ENCODE measurements around the gene DGKD.

The DGKD gene, protein sequence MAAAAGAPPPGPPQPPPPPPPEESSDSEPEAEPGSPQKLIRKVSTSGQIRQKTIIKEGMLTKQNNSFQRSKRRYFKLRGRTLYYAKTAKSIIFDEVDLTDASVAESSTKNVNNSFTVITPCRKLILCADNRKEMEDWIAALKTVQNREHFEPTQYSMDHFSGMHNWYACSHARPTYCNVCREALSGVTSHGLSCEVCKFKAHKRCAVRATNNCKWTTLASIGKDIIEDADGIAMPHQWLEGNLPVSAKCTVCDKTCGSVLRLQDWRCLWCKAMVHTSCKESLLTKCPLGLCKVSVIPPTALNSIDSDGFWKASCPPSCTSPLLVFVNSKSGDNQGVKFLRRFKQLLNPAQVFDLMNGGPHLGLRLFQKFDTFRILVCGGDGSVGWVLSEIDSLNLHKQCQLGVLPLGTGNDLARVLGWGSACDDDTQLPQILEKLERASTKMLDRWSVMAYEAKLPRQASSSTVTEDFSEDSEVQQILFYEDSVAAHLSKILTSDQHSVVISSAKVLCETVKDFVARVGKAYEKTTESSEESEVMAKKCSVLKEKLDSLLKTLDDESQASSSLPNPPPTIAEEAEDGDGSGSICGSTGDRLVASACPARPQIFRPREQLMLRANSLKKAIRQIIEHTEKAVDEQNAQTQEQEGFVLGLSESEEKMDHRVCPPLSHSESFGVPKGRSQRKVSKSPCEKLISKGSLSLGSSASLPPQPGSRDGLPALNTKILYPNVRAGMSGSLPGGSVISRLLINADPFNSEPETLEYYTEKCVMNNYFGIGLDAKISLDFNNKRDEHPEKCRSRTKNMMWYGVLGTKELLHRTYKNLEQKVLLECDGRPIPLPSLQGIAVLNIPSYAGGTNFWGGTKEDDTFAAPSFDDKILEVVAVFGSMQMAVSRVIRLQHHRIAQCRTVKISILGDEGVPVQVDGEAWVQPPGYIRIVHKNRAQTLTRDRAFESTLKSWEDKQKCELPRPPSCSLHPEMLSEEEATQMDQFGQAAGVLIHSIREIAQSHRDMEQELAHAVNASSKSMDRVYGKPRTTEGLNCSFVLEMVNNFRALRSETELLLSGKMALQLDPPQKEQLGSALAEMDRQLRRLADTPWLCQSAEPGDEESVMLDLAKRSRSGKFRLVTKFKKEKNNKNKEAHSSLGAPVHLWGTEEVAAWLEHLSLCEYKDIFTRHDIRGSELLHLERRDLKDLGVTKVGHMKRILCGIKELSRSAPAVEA

DNA sequence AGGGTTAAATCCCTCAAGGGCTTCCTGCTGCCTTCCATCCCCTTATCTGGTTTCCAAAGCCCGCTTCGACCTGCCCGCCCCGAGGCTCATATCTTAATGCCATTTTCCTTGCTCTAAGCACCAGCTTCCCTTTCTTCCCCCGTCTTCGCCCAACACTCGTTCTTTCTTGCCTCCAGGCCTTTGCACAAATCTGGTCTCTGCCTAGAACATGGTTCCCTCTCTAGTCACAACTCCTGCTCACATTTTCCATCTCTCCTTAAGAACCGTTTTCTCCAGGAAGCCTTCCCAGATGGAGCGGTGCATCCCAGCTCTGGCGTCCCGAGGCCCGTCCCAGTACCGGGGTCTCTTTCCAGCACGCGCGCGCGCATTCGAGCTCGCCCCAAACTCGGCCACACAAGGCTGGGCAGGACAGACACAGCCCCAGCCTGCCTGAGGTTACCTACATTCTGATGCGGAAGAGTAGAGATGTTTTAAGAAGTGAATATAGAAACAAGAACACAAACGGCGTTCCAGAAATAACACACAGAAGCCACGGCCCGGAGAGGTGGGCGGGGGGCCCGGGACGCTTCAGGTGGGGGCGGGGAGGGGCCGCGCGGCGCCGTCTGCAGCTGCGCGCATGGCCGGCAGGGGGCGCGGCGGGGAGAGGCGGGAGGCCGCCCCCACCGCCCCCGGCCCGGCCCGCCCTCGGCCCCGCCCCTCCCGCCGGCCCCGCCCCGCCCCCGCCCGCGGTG, at the start of gene DGKD:
Gene DGKD (plus strand): TSS at position 726 of the 731 bp plus-strand sequence. CDS start 25 bp downstream, outside the sequence.
- peak; percentile 33 for DNase-seq (ENCODE audit: low read depth)
- TF ChIP-seq, protein P1, sequence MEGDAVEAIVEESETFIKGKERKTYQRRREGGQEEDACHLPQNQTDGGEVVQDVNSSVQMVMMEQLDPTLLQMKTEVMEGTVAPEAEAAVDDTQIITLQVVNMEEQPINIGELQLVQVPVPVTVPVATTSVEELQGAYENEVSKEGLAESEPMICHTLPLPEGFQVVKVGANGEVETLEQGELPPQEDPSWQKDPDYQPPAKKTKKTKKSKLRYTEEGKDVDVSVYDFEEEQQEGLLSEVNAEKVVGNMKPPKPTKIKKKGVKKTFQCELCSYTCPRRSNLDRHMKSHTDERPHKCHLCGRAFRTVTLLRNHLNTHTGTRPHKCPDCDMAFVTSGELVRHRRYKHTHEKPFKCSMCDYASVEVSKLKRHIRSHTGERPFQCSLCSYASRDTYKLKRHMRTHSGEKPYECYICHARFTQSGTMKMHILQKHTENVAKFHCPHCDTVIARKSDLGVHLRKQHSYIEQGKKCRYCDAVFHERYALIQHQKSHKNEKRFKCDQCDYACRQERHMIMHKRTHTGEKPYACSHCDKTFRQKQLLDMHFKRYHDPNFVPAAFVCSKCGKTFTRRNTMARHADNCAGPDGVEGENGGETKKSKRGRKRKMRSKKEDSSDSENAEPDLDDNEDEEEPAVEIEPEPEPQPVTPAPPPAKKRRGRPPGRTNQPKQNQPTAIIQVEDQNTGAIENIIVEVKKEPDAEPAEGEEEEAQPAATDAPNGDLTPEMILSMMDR (IDR thresholded peaks at IDR 0.05; ENCODE audit: insufficient read depth, low read depth, low read length, missing control alignments): peak; percentile 8
- H3K4me3 ChIP-seq (ENCODE audit: low read length): peak within 1 kb of the TSS; percentile 57

DNA sequence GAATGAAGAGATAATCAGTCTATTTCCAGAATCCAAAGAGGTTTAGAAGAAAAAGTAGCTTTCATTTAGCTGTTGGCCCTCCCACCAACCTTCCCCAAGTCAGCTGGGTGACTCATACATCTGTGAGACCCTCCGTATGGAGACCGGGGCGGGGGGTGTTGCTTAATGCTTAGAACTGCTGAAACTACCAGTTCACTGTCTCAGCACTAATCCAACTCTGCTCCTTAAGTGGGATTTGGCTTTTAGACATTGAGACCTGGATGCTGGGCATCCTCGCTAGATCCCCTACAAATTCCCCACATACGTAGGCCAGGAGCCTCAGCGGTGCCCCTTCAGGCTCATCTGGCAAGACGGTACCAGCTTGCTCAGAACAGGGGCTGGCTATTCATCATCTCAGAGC, 46.7 kb upstream of the DGKD start, which contains the start of gene SAG:
Gene SAG (plus strand): TSS at position 252 of the 400 bp plus-strand sequence. CDS start 1,374 bp downstream, outside the sequence.
- TF ChIP-seq, protein P1 (IDR thresholded peaks at IDR 0.05; ENCODE audit: insufficient read depth, low read depth, low read length, missing control alignments): no peak
- no peak for DNase-seq (ENCODE audit: low read depth)
- H3K4me3 ChIP-seq (ENCODE audit: low read length): no peak within 1 kb of the TSS

DNA sequence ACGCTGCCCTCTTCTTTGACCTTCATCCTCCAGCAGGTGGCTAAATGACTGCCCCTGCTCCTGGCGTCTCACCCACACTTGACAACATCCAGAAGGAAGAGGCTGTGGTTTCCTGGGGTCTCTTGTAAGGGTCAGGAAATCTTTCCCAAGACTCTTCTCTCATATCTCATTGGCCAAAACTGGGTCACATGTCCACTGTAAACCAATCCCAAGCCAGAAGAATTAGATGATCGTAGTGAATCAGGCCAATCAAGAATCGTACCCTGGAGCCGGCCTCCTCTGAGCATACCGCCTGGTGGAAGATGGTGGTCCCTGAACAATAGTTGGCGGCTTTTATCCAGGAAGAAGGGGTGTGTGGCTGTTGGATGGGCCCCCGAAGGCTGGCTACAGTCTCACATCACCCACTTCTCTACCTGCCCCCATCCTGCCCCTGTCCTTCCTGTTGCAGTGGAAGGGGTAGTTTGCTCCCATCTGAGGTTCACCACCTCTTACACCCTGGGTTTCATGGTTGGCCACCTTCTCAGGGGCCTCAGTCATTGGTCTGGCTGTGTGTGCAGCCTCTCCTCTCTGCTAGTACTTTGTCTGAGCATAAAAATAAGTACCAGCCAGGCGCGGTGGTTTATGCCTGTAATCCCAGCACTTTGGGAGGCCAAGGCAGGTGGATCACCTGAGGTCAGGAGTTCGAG, 42.9 kb upstream of the DGKD start:
- no peak for DNase-seq (ENCODE audit: low read depth)
- TF ChIP-seq, protein P1 (IDR thresholded peaks at IDR 0.05; ENCODE audit: insufficient read depth, low read depth, low read length, missing control alignments): no peak
- H3K4me3 ChIP-seq (ENCODE audit: low read length): no peak overlapping the region

DNA sequence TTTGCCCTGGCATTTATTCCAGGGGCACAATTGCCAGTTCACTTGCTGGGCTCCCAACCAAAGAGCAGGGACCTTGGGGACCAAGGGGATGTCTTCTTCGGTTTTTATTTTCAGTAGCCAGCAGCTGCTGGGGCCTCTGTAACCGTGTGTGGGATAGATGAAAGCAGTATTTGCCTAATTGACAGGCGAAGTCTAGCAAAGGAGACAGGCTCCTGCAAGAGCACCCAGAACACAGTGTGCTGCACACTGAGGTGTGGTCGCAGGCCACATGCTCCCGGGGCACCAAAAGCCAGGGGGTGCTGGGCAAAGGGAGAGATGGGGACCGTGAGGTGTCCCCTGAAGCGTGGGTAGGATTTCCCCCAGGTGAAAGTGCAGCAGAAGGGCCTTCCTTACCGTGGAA, 41.4 kb upstream of the DGKD start:
- DNase-seq (ENCODE audit: low read depth): no peak
- TF ChIP-seq, protein P1 (IDR thresholded peaks at IDR 0.05; ENCODE audit: insufficient read depth, low read depth, low read length, missing control alignments): no peak
- H3K4me3 ChIP-seq (ENCODE audit: low read length): no peak overlapping the region

GRCh38 chr2:233314180-233314925, 39.9 kb upstream of the DGKD start:
- TF ChIP-seq, protein P1 (IDR thresholded peaks at IDR 0.05; ENCODE audit: insufficient read depth, low read depth, low read length, missing control alignments): no peak
- no peak overlapping the region for H3K4me3 ChIP-seq (ENCODE audit: low read length)
- DNase-seq (ENCODE audit: low read depth): no peak
